Upper lobe of left lung (tissue), 6 donors: Measurements from ENCODE around the gene NFATC2IP. TPM values are rescaled to one million over a fixed set of nuclear protein-coding genes. Genes with fewer than 3 reads are reported as not detected.

ENCODE experiments used
- ATAC-seq, 2 donors: fragments of 200-7000 bp; cut with Tn5 transposase; one replicate each; pipeline ENCODE4 v1.9.1; 2022; ENCODE audit warnings: mild to moderate bottlenecking in 2 of 2, moderate library complexity in 2 of 2; ENCODE audit not compliant: low FRiP score in 2 of 2
- DNase-seq, 2 donors: peaks; one replicate each; pipeline ENCODE4 v3.0.0-alpha.2; 2019 to 2020
- H3K27ac ChIP-seq, 4 donors: fragments of 200-600 bp; sonication (generic); one replicate each; pipeline ENCODE4 v1.5.1; 2016 to 2019
- H3K27me3 ChIP-seq, 4 donors: fragments of 200-600 bp; sonication (generic); one replicate each; pipeline ENCODE4 v1.5.1; 2017 to 2019
- H3K36me3 ChIP-seq, 4 donors: fragments of 200-600 bp; sonication (generic); one replicate each; pipeline ENCODE4 v1.5.1; 2016 to 2019
- H3K4me1 ChIP-seq, 4 donors: fragments of 200-600 bp; sonication (generic); one replicate each; pipeline ENCODE4 v1.5.1; 2018 to 2019
- H3K4me3 ChIP-seq, 4 donors: fragments of 200-600 bp; sonication (generic); one replicate each; pipeline ENCODE4 v1.5.1; 2017 to 2019; ENCODE audit warnings: mild to moderate bottlenecking in 2 of 4, moderate library complexity in 1 of 4
- H3K9me3 ChIP-seq, 4 donors: fragments of 200-600 bp; sonication (generic); one replicate each; pipeline ENCODE4 v1.5.1; 2018 to 2019
- EP300 ChIP-seq, 4 donors: sonication (generic); formaldehyde crosslinking; IDR thresholded peaks; one replicate each; pipeline ENCODE4 v1.5.1; 2017; ENCODE audit warnings: antibody characterized with exemption in 4 of 4, control low read depth in 2 of 4
- POLR2A ChIP-seq, 4 donors: fragments of 450-650 bp; IDR thresholded peaks; one replicate each; pipeline ENCODE4 v1.5.1; 2016 to 2017; ENCODE audit warnings: antibody characterized with exemption in 4 of 4, mild to moderate bottlenecking in 2 of 4
- POLR2AphosphoS5 ChIP-seq, 2 donors: sonication (generic); formaldehyde crosslinking; IDR thresholded peaks; one replicate each; pipeline ENCODE4 v1.5.1; 2017; ENCODE audit warnings: antibody characterized with exemption in 2 of 2
- WGBS, 2 donors: methylation state at CpG; one replicate each; pipeline ENCODE4 v1.1.5; 2017 to 2018; 5-methylcytosine and 5-hydroxymethylcytosine counted together
- total RNA-seq, 6 donors: library from RNA; depleted of rRNA in 4 of 6; stranded (reverse); fragments of >200 nt in 4 of 6; gene quantifications; one replicate each; pipeline versions ENCODE4 v1.1.0 to v1.2.1, GENCODE V29; 2016 to 2021
- TF ChIP-seq, protein P1 (sequence below), 6 experiments: fragments of 450-650 bp in 4 of 6; fragments of 200-600 bp in 2 of 6; sonication (generic) in 2 of 6; IDR thresholded peaks; one replicate each; pipeline ENCODE4 v1.5.1; 2016 to 2019; ENCODE audit warnings: antibody characterized with exemption in 6 of 6
- donor health status: DM: no; HTN: no; CAD: no; lungs with moderate emphysema.
- donor health status: DM: no; HTN: yes; CAD: no; lungs with severe emphysema.

The NFATC2IP gene
- total RNA-seq, 6 donors from 2014 or later: 24.6 to 62.9 (median 34.9) TPM

DNA sequence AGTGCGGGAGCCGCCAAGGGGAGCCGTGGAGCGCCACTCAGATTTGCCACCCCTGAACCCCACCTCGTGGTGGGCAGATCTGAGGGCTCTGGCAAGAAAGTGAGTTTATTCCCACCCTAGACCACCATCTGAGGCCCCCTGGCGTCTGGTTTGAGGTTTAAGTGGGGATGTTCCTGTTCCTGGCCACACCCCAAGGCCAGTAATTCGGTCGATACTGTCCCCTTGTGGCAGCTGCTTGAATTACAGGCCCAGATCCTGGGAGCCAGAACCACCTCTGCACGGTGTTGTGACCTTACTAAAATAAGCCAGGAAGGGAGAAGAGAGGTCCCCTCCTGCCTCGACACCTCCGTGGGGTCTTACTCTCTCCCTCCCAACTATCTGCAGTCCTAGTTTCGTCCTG is 30.8 kb downstream of the NFATC2IP start:
- 83 to 91% methylated on average over 9 to 11 of the region's 12 CpGs for WGBS, 2 donors
- TF ChIP-seq, protein P1, sequence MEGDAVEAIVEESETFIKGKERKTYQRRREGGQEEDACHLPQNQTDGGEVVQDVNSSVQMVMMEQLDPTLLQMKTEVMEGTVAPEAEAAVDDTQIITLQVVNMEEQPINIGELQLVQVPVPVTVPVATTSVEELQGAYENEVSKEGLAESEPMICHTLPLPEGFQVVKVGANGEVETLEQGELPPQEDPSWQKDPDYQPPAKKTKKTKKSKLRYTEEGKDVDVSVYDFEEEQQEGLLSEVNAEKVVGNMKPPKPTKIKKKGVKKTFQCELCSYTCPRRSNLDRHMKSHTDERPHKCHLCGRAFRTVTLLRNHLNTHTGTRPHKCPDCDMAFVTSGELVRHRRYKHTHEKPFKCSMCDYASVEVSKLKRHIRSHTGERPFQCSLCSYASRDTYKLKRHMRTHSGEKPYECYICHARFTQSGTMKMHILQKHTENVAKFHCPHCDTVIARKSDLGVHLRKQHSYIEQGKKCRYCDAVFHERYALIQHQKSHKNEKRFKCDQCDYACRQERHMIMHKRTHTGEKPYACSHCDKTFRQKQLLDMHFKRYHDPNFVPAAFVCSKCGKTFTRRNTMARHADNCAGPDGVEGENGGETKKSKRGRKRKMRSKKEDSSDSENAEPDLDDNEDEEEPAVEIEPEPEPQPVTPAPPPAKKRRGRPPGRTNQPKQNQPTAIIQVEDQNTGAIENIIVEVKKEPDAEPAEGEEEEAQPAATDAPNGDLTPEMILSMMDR (IDR thresholded peaks at IDR 0.05): peak; percentile 13 to 45 (median 26)
- TF ChIP-seq EP300 (IDR thresholded peaks at IDR 0.05): no peak
- TF ChIP-seq POLR2AphosphoS5 (IDR thresholded peaks at IDR 0.05): no peak
- no peak for TF ChIP-seq POLR2A (IDR thresholded peaks at IDR 0.05)
- H3K27me3 ChIP-seq: no peaks in the 10 kb centered on the region
- ATAC-seq (no peak), DNase-seq (no peak)
- peaks cover 3 to 25% (median 8%) of the 10 kb centered on the region in 4 donors for H3K4me1 ChIP-seq
- no peak overlapping the region for H3K27ac ChIP-seq
- peaks cover 5 to 83% (median 68%) of the 10 kb centered on the region in 4 donors for H3K36me3 ChIP-seq
- H3K4me3 ChIP-seq: no peak overlapping the region
- H3K9me3 ChIP-seq: peaks cover 0 to 4% (median 1%) of the 10 kb centered on the region in 4 donors

DNA sequence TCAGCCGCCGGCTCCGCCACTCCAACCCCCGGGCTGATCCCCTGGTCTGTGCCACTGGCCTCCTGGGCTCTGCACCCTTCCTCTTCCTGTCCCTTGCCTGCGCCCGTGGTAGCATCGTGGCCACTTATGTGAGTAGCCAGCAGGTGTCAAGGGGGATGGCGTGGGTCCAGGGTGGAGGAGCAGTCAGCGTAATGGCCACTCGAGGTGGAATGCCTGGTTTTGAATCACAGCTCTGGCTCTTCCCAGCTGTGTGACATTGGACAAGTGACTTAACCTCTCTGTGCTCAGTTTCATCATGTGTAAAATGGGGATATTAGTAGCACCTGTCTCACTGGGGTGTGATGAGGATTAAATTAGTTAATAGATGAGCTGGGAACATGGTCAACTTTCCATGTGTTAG is 31.7 kb downstream of the NFATC2IP start:
- Histone ChIP-seq H3K27ac (no peak overlapping the region), H3K9me3 (peaks cover 0 to 11% (median 1%) of the 10 kb centered on the region in 4 donors), H3K4me1 (peaks cover 3 to 16% (median 8%) of the 10 kb centered on the region in 4 donors), H3K4me3 (no peak overlapping the region), H3K27me3 (no peaks in the 10 kb centered on the region), H3K36me3 (peaks cover 5 to 92% (median 72%) of the 10 kb centered on the region in 4 donors)
- no peak for DNase-seq
- WGBS, 2 donors: 100% methylated on average over 6 to 10 of the region's 10 CpGs
- no peak for ATAC-seq
- TF ChIP-seq POLR2A (IDR thresholded peaks at IDR 0.05): no peak
- TF ChIP-seq EP300 (IDR thresholded peaks at IDR 0.05): no peak
- TF ChIP-seq POLR2AphosphoS5 (IDR thresholded peaks at IDR 0.05): no peak
- TF ChIP-seq, protein P1 (IDR thresholded peaks at IDR 0.05): no peak

DNA sequence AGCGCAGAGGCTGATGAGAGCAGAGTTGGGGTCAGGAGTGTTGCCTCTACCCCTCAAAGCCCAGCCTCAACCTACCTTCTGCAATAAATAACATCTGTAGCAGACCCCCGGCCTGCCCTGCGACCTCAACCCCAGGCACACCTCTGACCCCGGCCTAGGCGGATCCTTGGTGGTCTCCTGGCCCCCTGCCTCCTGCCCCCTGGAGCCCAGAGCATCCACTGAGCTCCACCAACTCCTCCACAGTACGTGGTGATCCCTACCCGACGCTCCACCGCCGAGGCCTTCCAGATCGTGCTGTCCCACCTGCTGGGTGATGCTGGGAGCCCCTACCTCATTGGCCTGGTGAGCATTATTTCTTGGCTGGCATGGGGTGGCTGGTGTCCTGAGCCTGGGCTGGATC is 32.2 kb downstream of the NFATC2IP start:
- no peaks in the 10 kb centered on the region for H3K27me3 ChIP-seq
- no peak for DNase-seq
- peaks cover 5 to 96% (median 72%) of the 10 kb centered on the region in 4 donors for H3K36me3 ChIP-seq
- H3K27ac ChIP-seq: no peak overlapping the region
- TF ChIP-seq, protein P1 (IDR thresholded peaks at IDR 0.05): no peak
- TF ChIP-seq POLR2AphosphoS5 (IDR thresholded peaks at IDR 0.05) (no peak), EP300 (IDR thresholded peaks at IDR 0.05) (no peak), POLR2A (IDR thresholded peaks at IDR 0.05) (no peak)
- H3K4me1 ChIP-seq: peaks cover 0 to 11% (median 5%) of the 10 kb centered on the region in 4 donors
- no peak overlapping the region for H3K4me3 ChIP-seq
- WGBS, 2 donors: 94 to 95% methylated on average over 8 to 11 of the region's 11 CpGs
- no peak for ATAC-seq
- H3K9me3 ChIP-seq: peaks cover 0 to 11% (median 1%) of the 10 kb centered on the region in 4 donors

DNA sequence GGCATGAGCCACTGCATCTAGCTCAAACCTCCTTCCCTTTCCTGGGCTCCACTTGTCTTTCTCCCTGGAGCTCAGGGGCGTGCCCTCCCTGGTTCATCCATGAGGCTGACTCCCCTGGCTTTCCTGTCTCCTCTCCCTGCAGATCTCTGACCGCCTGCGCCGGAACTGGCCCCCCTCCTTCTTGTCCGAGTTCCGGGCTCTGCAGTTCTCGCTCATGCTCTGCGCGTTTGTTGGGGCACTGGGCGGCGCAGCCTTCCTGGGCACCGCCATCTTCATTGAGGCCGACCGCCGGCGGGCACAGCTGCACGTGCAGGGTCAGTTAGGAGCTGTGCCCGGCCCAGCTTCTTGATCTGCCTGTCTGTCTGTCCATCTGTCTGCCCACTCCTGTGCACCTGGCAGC is 32.9 kb downstream of the NFATC2IP start:
- TF ChIP-seq EP300 (IDR thresholded peaks at IDR 0.05) (no peak), POLR2A (IDR thresholded peaks at IDR 0.05) (no peak), POLR2AphosphoS5 (IDR thresholded peaks at IDR 0.05) (no peak)
- TF ChIP-seq, protein P1 (IDR thresholded peaks at IDR 0.05): no peak
- peak overlapping the region in 1 of 4 donors; percentile 73 for H3K27ac ChIP-seq
- H3K9me3 ChIP-seq: peaks cover 0 to 11% (median 1%) of the 10 kb centered on the region in 4 donors
- H3K36me3 ChIP-seq: peaks cover 5 to 94% (median 68%) of the 10 kb centered on the region in 4 donors
- peak in 1 of 2 donors; percentile 72 for DNase-seq
- no peak for ATAC-seq
- WGBS, 2 donors: 90 to 94% methylated on average over 18 of the region's 18 CpGs
- H3K4me3 ChIP-seq: peak overlapping the region in 1 of 4 donors; percentile 47
- no peaks in the 10 kb centered on the region for H3K27me3 ChIP-seq
- H3K4me1 ChIP-seq: peaks cover 0 to 9% (median 5%) of the 10 kb centered on the region in 4 donors

DNA sequence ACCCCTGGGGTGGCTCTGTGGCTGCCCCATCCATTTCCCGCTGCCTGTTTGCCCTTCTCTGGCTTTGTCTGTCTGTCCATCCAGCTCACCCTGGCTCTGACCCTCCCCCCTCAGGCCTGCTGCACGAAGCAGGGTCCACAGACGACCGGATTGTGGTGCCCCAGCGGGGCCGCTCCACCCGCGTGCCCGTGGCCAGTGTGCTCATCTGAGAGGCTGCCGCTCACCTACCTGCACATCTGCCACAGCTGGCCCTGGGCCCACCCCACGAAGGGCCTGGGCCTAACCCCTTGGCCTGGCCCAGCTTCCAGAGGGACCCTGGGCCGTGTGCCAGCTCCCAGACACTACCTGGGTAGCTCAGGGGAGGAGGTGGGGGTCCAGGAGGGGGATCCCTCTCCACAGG is 33.4 kb downstream of the NFATC2IP start:
- 73 to 82% methylated on average over 8 to 11 of the region's 12 CpGs for WGBS, 2 donors
- Histone ChIP-seq H3K4me3 (peak overlapping the region in 3 of 4 donors; percentile 5 to 47 (median 10)), H3K4me1 (peaks cover 0 to 9% (median 5%) of the 10 kb centered on the region in 4 donors), H3K9me3 (peaks cover 0 to 11% (median 1%) of the 10 kb centered on the region in 4 donors), H3K27me3 (no peaks in the 10 kb centered on the region), H3K36me3 (peaks cover 3 to 94% (median 67%) of the 10 kb centered on the region in 4 donors), H3K27ac (peak overlapping the region in 3 of 4 donors; percentile 20 to 73 (median 37))
- DNase-seq (peak in 1 of 2 donors; percentile 74), ATAC-seq (no peak)
- TF ChIP-seq POLR2AphosphoS5 (IDR thresholded peaks at IDR 0.05) (no peak), POLR2A (IDR thresholded peaks at IDR 0.05) (no peak)
- TF ChIP-seq, protein P1 (IDR thresholded peaks at IDR 0.05): no peak
